GM06990 (cell line): Measurements from ENCODE around the gene CKS1B.

Experiments
- DNase-seq: peaks from one replicate; pipeline ENCODE4 v3.0.0-alpha.2; 2011; ENCODE audit not compliant: insufficient read length; ENCODE audit errors: extremely low read depth
- H3K27me3 ChIP-seq: replicated peaks from 2 replicates; pipeline ENCODE4 v1.6.0; 2011; ENCODE audit warnings: low read length; ENCODE audit not compliant: control insufficient read depth, insufficient read depth
- H3K36me3 ChIP-seq: 2 replicates; pipeline ENCODE4 v1.5.1; 2011; ENCODE audit warnings: low read length; ENCODE audit not compliant: control insufficient read depth, insufficient read depth
- H3K4me3 ChIP-seq: replicated peaks from 2 replicates; pipeline ENCODE4 v1.5.1; 2011; ENCODE audit warnings: low read depth, mild to moderate bottlenecking, control low read depth, low read length
- CTCF ChIP-seq: IDR thresholded peaks from 2 replicates; pipeline ENCODE4 v1.5.1; 2011; ENCODE audit warnings: low read length, control low read depth, mild to moderate bottlenecking, inconsistent platforms; ENCODE audit not compliant: insufficient read depth, poor library complexity, severe bottlenecking

CKS1B gene

GRCh38 chr1:155018617-155019348 lies 44.3 kb downstream of the CKS1B start:
- no peak for TF ChIP-seq CTCF
- H3K27me3 ChIP-seq, result no peaks in the 10 kb centered on the region
- no peak for DNase-seq
- H3K36me3 ChIP-seq, result peaks cover 8% of the 10 kb centered on the region
- H3K4me3 ChIP-seq, result no peak overlapping the region

GRCh38 chr1:155019377-155020245 lies 45.1 kb downstream of the CKS1B start:
- H3K36me3 ChIP-seq, result peaks cover 7% of the 10 kb centered on the region
- no peaks in the 10 kb centered on the region for H3K27me3 ChIP-seq
- no peak overlapping the region for H3K4me3 ChIP-seq
- no peak for DNase-seq
- no peak for TF ChIP-seq CTCF

GRCh38 chr1:155022136-155022926 lies 47.9 kb downstream of the CKS1B start:
- no peak for DNase-seq
- no peak for TF ChIP-seq CTCF
- no peak overlapping the region for H3K4me3 ChIP-seq
- H3K36me3 ChIP-seq, result no peaks in the 10 kb centered on the region
- H3K27me3 ChIP-seq, result no peaks in the 10 kb centered on the region

GRCh38 chr1:155022927-155023236 lies 48.4 kb downstream of the CKS1B start:
- no peak for DNase-seq
- TF ChIP-seq CTCF, result no peak
- no peak overlapping the region for H3K4me3 ChIP-seq
- H3K36me3 ChIP-seq, result no peaks in the 10 kb centered on the region
- H3K27me3 ChIP-seq, result no peaks in the 10 kb centered on the region

DNA sequence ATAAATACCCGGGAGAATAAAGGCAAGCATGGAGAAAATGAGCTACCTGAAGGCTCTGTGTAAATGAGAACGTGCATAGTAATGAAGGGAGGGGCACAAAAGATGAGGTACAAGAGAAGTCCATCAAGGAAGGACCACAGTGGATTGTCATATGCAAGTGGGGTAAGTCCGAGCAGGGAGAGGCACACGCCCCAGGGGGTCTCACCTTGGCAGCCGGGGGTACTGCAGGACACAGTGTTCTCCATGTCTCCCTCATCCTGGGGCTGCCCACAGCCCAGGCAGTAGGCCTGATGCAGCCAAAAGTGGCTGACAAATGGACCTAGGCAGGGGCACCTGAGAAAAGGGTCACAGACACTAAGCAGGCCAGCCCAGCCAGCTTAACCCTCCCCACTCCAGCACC lies 49.1 kb downstream of the CKS1B start:
- TF ChIP-seq CTCF, result no peak
- no peak for DNase-seq
- H3K36me3 ChIP-seq, result no peaks in the 10 kb centered on the region
- no peak overlapping the region for H3K4me3 ChIP-seq
- H3K27me3 ChIP-seq, result no peaks in the 10 kb centered on the region
